Measurements from ENCODE around the gene PIK3R1.

GRCh38 chr5:68195137-68195536, 20.4 kb upstream of the PIK3R1 start:
- no peak for TF ChIP-seq CTCF (IDR thresholded peaks at IDR 0.05; ENCODE audit: low read depth, low read length)
- TF ChIP-seq EZH2phosphoT487 (IDR thresholded peaks at IDR 0.05; ENCODE audit: low read depth), result no peak
